Keratinocyte (primary cell): Measurements from ENCODE around the gene LTF.

ENCODE experiments used
- EZH2 ChIP-seq: IDR thresholded peaks from one replicate; pipeline ENCODE4 v1.6.1; 2012; ENCODE audit warnings: inconsistent platforms, mild to moderate bottlenecking, low read length, moderate library complexity
- TF ChIP-seq, protein P1 (sequence below), 3 experiments: IDR thresholded peaks in 1 of 3; conservative IDR thresholded peaks in 1 of 3; optimal IDR thresholded peaks in 1 of 3; 2 replicates in 2 of 3; 3 replicates in 1 of 3; pipeline versions ENCODE3 to v1.5.1; 2011; ENCODE audit warnings: low read length in 3 of 3, mild to moderate bottlenecking in 3 of 3, moderate library complexity in 2 of 3, control low read depth in 1 of 3, inconsistent platforms in 1 of 3; ENCODE audit not compliant: insufficient read depth in 2 of 3; ENCODE audit errors: extremely low read depth in 1 of 3

- TF ChIP-seq, protein P1, sequence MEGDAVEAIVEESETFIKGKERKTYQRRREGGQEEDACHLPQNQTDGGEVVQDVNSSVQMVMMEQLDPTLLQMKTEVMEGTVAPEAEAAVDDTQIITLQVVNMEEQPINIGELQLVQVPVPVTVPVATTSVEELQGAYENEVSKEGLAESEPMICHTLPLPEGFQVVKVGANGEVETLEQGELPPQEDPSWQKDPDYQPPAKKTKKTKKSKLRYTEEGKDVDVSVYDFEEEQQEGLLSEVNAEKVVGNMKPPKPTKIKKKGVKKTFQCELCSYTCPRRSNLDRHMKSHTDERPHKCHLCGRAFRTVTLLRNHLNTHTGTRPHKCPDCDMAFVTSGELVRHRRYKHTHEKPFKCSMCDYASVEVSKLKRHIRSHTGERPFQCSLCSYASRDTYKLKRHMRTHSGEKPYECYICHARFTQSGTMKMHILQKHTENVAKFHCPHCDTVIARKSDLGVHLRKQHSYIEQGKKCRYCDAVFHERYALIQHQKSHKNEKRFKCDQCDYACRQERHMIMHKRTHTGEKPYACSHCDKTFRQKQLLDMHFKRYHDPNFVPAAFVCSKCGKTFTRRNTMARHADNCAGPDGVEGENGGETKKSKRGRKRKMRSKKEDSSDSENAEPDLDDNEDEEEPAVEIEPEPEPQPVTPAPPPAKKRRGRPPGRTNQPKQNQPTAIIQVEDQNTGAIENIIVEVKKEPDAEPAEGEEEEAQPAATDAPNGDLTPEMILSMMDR (optimal IDR thresholded peaks at IDR 0.05 in 1 of 3, IDR thresholded peaks at IDR 0.05 in 1 of 3, conservative IDR thresholded peaks at IDR 0.05 in 1 of 3; ENCODE audit: extremely low read depth in 1 of 3, insufficient read depth in 2 of 3, low read length in 3 of 3), result no peak
- no peak for TF ChIP-seq EZH2
Measured at GRCh38 chr3:46435081-46435726, 29.5 kb downstream of the LTF start.
